K562 (cell line): ENCODE measurements around the gene ZNF487. TPM values are rescaled to one million over a fixed set of nuclear protein-coding genes. Genes with fewer than 3 reads are reported as not detected.

Experiments
- ATF4 ChIP-seq: fragments of 450-650 bp; formaldehyde crosslinking; IDR thresholded peaks from 2 replicates; pipeline ENCODE4 v1.4.0; 2022; ENCODE audit warnings: mild to moderate bottlenecking, moderate library complexity
- BACH1 ChIP-seq: fragments of 200-800 bp; sonication (Bioruptor generic); IDR thresholded peaks from 2 replicates; pipeline ENCODE4 v1.6.1; 2016; ENCODE audit warnings: missing genetic modification characterization, missing compliant biosample characterization
- CAMTA2 ChIP-seq: fragments of 250-450 bp; sonication (Bioruptor Pico); conservative IDR thresholded peaks from 2 replicates; pipeline ENCODE4 v1.5.1; 2022
- DNMT1 ChIP-seq: fragments of 450-650 bp; IDR thresholded peaks from 2 replicates; pipeline ENCODE4 v1.6.1; 2016; ENCODE audit warnings: antibody characterized with exemption, mild to moderate bottlenecking
- FOXO4 ChIP-seq: fragments of 450-650 bp; formaldehyde crosslinking; IDR thresholded peaks from 2 replicates; pipeline ENCODE4 v1.4.0; 2020; ENCODE audit warnings: mild to moderate bottlenecking, moderate library complexity
- HDAC6 ChIP-seq: IDR thresholded peaks from 2 replicates; pipeline ENCODE4 v1.6.1; 2012; ENCODE audit warnings: low read depth, mild to moderate bottlenecking, control low read depth, inconsistent platforms, low read length, moderate library complexity
- NELFE ChIP-seq: IDR thresholded peaks from 2 replicates; pipeline ENCODE4 v1.6.1; 2011; ENCODE audit warnings: mild to moderate bottlenecking; ENCODE audit not compliant: insufficient read depth, insufficient read length
- NEUROD1 ChIP-seq: fragments of 150-350 bp; IDR thresholded peaks from 2 replicates; pipeline ENCODE4 v1.6.1; 2014; ENCODE audit warnings: borderline replicate concordance, low read length, low read depth; ENCODE audit not compliant: partially characterized antibody
- PHF20 ChIP-seq: fragments of 450-650 bp; IDR thresholded peaks from 2 replicates; pipeline ENCODE4 v1.6.1; 2018; ENCODE audit not compliant: partially characterized antibody
- POLR2AphosphoS5 ChIP-seq: IDR thresholded peaks from 2 replicates; pipeline ENCODE4 v1.6.1; 2011; ENCODE audit warnings: mild to moderate bottlenecking, low read depth, low read length, moderate library complexity; ENCODE audit not compliant: control insufficient read depth, insufficient read depth
- RBBP5 ChIP-seq: fragments of 200-600 bp; sonication (generic); IDR thresholded peaks from 2 replicates; pipeline ENCODE4 v1.6.1; 2012; ENCODE audit warnings: borderline replicate concordance, mild to moderate bottlenecking, low read length, control low read depth, inconsistent platforms; ENCODE audit not compliant: insufficient read depth, poor library complexity, severe bottlenecking
- SIX5 ChIP-seq, 2 experiments: IDR thresholded peaks; 2 replicates each; pipeline ENCODE4 v1.6.1; 2011; ENCODE audit warnings: low read length in 2 of 2, borderline replicate concordance in 1 of 2, low read depth in 1 of 2, mild to moderate bottlenecking in 1 of 2, moderate library complexity in 1 of 2; ENCODE audit not compliant: insufficient read depth in 1 of 2
- SRSF3 ChIP-seq: fragments of 200-400 bp; formaldehyde crosslinking; IDR thresholded peaks from 2 replicates; pipeline ENCODE4 v1.6.1; 2016; ENCODE audit warnings: mild to moderate bottlenecking, low read length, moderate library complexity; ENCODE audit not compliant: insufficient read depth
- ZNF354B ChIP-seq: fragments of 250-450 bp; sonication (Bioruptor Pico); IDR thresholded peaks from 2 replicates; pipeline ENCODE4 v1.4.0; 2020
- ZNF398 ChIP-seq: fragments of 250-450 bp; sonication (Bioruptor Pico); IDR thresholded peaks from 2 replicates; pipeline ENCODE4 v1.8.0; 2021; ENCODE audit warnings: moderate library complexity, mild to moderate bottlenecking, inconsistent platforms
- ZNF507 ChIP-seq: conservative IDR thresholded peaks from 2 replicates; pipeline ENCODE4 v1.6.1; 2017; ENCODE audit warnings: missing genetic modification characterization, missing compliant biosample characterization
- ZNF764 ChIP-seq: fragments of 250-450 bp; sonication (Bioruptor Pico); IDR thresholded peaks from 2 replicates; pipeline ENCODE4 v1.4.0; 2020; ENCODE audit warnings: low read depth, mild to moderate bottlenecking, moderate library complexity
- ZNF766 ChIP-seq: fragments of 200-800 bp; sonication (Bioruptor generic); conservative IDR thresholded peaks from 2 replicates; pipeline ENCODE4 v1.6.1; 2016; ENCODE audit warnings: missing genetic modification characterization, missing compliant biosample characterization
- ZNF830 ChIP-seq: fragments of 250-450 bp; sonication (Bioruptor Pico); IDR thresholded peaks from 2 replicates; pipeline ENCODE4 v1.5.0; 2021; ENCODE audit warnings: mild to moderate bottlenecking
- polyA plus RNA-seq, 8 experiments: library from polyadenylated mRNA; depleted of rRNA in 4 of 8; stranded (reverse) in 5 of 8; unstranded in 3 of 8; fragments of >200 nt; fragmentation: Nextera tagmentation in 2 of 8; fragmentation: Illumina TruSeq in 1 of 8; extraction: Ambion mirVana in 2 of 8; extraction: Trizol in 1 of 8; gene quantifications; 2 replicates each; pipeline versions ENCODE4 v1.2.1 to v1.2.3, GENCODE V29; 2011 to 2014; ENCODE audit warnings: inconsistent platforms in 1 of 8, missing spikeins in 1 of 8
- total RNA-seq, 7 experiments: library from RNA; depleted of rRNA in 6 of 7; stranded (reverse); fragments of >200 nt in 6 of 7; fragmentation: Illumina TruSeq in 2 of 7; extraction: Trizol in 2 of 7; gene quantifications; 2 replicates each; pipeline versions ENCODE4 v1.2.1 to v1.2.3, GENCODE V29; 2011 to 2021; ENCODE audit warnings: low replicate concordance in 1 of 7
- TF ChIP-seq, protein P1 (sequence below): fragments of 450-650 bp; formaldehyde crosslinking; IDR thresholded peaks from 2 replicates; pipeline ENCODE4 v1.4.0; 2022; ENCODE audit warnings: missing genetic modification characterization

Gene ZNF487
- total and polyA plus RNA-seq, 9 of the 15 experiments (the other 6 are each of a cell fraction or from before 2014, with no cell fraction given): 1.9 to 6.5 (median 4.2) TPM

- TF ChIP-seq ZNF398 (CRISPR knock-in tag) (peak; percentile 63; the same call in 1 of the 2 replicates), NEUROD1 (peak; percentile 97), ZNF354B (peak; percentile 61; the same call in 1 of the 2 replicates), ZNF830 (CRISPR knock-in tag) (0 out of 2 replicates have a peak, but pooled peaks have one; percentile 89), ZNF764 (CRISPR knock-in tag) (peak; percentile 61; the same call in 1 of the 2 replicates), PHF20 (peak; percentile 78), ZNF766 (CRISPR knock-in tag) (peak; percentile 91; the same call in 1 of the 2 replicates), CAMTA2 (CRISPR knock-in tag) (no peak), FOXO4 (CRISPR knock-in tag) (0 out of 2 replicates have a peak, but pooled peaks have one; percentile 68), HDAC6 (no peak), ZNF507 (tag) (no peak; the same call in 1 of the 2 replicates), RBBP5 (no peak), DNMT1 (no peak), POLR2AphosphoS5 (peak; percentile 99), BACH1 (tag) (peak; percentile 87), SIX5 (IDR thresholded peaks at IDR 0.05; ENCODE audit: borderline replicate concordance in 1 of 2, insufficient read depth in 1 of 2, low read depth in 1 of 2, low read length in 2 of 2) (no peak), ATF4 (peak; percentile 77; the same call in 1 of the 2 replicates), NELFE (no peak), SRSF3 (no peak)
- TF ChIP-seq, protein P1, sequence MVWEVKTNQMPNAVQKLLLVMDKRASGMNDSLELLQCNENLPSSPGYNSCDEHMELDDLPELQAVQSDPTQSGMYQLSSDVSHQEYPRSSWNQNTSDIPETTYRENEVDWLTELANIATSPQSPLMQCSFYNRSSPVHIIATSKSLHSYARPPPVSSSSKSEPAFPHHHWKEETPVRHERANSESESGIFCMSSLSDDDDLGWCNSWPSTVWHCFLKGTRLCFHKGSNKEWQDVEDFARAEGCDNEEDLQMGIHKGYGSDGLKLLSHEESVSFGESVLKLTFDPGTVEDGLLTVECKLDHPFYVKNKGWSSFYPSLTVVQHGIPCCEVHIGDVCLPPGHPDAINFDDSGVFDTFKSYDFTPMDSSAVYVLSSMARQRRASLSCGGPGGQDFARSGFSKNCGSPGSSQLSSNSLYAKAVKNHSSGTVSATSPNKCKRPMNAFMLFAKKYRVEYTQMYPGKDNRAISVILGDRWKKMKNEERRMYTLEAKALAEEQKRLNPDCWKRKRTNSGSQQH (CRISPR knock-in tag): peak; percentile 84
These were observed 18.8 kb upstream of the ZNF487 start (continued) for GRCh38 chr10:43417950-43418768.
